CD4-positive, alpha-beta T cell treated with Interferon alpha-2 for 1 hour (primary cell): Measurements from ENCODE around the gene OSBPL8.
"Not testable (repeated sequence)": the region's sequence is repeated elsewhere in the genome, so short reads cannot be mapped to it uniquely, and the experiment has no call there.

Experiments
- DNase-seq, 2 donors: peaks; one replicate each; pipeline ENCODE4 v3.0.0-alpha.2; 2020 to 2022

Gene OSBPL8

DNA sequence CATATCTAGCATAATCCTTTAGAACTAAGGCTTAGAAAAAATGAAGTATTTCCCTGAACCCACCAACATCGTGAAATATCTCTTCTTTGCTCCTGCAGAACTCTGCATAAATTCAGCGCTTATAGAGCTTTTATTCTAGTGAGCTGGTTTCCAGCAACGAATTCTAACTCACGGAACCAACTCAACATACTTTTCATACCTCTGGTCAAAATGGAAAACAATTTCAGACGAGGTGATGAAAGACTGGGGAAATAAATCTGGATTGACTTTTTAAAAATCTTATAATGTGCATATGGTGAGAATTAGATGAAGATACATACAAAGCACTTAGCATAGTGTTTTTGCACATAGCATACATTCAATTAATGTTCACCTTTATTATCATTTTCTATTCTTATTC lies 148.8 kb downstream of the OSBPL8 start:
- no peak for DNase-seq

DNA sequence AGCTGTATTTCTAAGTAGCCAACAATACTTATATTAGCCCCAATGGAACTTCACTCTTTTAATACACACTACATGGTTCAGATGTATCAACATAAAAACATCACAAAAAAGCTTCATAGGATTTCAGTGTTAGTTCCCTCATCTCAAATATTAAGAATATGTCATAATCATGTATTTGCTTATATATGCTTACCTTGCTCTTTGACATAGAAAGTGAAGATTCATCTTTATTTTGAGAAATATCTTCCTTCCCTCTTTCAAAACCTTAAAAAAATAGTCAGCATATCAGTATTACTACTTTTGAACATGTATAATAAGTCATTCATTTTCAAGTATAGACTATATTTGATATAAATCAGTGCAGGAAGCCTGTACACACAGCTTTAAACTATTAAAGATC lies 149.2 kb downstream of the OSBPL8 start:
- no peak for DNase-seq

DNA sequence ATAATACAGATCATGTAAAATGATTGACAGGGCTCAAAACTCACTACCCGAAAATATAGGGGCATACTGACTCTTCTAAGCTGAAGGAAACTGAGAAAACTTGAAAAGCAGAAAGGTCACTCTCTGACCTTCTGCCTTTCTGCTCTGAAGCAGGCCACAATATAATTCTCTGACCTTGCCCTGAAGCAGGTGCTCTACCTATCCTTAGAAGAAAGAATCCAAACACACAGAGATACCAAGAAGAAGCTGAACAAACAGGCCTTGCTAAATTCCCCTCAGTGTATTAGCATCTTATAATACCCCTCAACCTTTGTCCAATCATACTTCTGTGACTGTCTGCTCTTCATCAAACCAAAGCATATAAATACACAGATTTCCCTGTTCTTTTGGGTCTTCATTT lies 150.5 kb downstream of the OSBPL8 start:
- DNase-seq: no peak

DNA sequence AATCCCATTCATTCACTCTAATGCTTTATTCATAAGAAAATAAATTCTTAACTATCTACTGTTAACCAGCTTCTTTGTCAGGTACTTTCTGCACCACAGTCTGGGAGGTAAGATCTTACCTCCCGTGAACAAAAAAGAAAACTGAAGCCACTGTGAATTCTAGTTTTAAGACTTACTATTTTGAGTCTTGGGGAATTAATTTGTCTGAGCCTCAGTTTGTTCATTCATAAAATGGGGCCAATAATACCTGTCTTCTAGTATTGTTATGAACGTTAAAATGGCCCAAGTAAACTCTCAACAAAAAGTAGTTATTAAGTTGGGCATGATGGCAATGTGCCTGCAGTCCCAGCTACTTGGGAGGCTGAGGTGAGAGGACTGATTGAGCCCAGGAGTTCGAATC lies 151.9 kb downstream of the OSBPL8 start:
- DNase-seq: no peak

DNA sequence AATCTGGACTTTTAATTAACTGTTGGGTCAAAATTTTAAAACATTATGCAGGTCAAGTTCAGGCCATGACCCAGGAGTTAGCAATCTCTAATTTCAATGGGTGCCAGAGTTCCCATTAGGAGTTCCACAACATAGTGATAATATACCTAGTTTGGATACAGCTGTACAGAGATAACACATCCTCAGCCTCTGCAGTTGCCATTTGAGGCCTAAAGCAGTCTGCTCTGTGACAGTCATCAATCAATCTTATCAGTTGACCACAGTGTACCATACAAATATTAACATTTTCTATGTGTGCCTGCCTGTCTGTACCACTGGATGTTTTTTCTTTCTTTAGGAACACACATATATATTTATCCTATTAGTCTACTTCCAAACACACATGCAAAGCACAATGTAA lies 157.3 kb downstream of the OSBPL8 start:
- DNase-seq: no peak

DNA sequence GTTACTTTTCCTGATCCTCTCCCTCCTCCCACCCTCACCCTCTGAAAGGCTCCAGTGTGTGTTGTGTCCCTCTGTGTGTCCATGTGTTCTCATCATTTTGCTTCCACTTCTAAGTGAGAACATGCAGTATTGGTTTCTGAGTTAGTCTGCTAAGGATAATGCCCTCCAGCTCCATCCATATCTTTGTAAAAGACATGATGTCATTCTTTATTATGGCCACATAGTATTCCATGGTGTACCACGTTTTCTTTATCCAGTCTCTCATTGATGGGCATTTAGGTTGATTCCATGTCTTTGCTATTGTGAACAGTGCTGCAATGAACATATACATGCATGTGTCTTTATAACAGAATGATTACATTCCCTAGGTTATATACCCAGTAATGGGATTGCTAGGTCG lies 159.4 kb downstream of the OSBPL8 start:
- DNase-seq: no peak

DNA sequence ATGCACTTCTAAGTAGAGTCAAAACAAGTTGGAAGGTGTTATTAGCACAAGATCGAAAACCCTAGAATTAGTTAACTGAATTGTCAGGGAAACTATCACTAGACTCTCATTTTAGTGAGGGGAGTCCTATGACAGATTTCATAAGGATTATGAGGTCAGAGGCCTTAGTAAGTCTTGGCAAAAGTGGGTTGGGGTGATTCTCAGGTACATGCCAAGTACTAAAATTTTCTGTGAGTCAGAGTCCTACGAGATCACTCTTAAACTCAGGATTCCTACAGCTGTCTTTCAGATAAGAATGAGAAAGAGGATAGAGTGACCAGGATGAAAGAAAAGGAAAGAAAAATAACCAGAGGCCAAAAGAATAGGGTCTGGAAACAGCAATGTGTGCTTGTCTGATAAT lies 160.5 kb downstream of the OSBPL8 start:
- no peak for DNase-seq

DNA sequence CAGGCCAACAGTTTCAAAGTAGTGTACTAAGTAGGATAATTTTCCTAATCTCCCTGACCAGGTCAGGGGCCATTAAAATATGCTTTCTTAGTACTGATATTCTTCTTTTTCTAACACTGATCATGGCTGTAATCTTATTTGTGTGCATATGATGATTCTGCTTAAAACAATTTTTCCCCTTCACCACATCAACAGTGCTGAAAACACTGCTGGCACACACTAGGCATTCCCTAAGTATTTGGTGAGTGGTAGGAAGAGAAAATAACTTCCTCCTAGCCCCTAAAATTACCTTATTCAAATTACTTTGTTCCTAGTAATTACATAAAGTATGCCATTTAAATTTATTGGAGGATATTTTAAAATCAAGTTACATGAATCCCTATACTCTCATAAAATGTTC lies 161.5 kb downstream of the OSBPL8 start:
- no peak for DNase-seq

DNA sequence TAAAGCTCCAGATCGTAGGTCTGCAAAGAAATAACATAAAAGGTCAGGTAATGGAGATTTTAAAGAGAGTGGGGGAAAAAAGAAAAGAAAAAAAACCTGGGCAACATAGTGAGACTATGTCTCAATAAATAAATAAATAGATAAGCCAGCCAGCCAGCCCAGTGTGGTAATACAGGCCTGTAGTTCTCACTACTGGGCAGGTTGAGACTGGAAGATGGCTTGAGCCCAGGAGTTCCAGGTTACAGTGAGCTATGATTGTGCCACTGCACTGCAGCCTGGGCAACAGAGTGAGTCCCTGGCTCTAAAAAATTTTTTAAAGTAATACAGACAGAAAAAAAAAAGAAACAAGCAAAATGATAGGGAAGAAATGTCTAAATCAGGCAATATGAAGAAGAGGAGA lies 168.1 kb downstream of the OSBPL8 start:
- DNase-seq: no peak

DNA sequence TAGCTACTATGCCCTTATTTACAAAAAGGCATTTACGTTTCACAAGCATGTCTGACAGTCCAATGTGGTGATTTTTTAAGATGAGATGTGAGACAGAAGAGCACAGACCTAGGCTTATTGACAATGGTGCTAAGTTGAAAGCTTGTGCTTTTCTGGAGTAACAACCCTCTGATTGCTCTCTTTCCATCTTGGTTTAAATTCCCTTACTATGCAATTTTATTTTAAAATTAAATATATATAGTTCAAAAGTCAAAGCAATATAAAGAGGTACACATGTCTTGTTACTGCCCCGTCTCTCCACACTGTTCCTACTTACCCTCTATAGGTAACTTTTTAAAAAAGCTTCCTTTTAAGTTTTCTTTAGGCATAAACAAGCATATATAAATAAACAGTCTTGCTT lies 172.0 kb downstream of the OSBPL8 start:
- no peak for DNase-seq

DNA sequence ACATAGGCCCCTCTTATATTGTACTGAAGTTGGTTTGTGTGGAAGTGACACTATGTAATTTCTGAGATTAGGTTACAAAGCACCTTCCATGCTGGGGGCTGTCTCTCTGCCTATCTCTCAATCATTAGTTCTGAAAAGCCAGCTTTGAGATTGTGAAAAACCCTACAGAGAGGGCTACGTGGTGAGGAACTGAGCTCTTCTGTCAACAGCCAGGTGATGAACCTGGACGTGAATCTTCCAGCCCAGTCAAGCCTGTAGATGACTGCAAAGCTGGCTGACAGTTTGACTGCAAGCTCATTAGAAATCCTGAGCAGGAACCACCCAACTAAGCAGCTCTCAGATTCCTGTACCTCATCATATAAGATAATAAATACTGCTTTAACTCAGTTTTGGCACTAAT lies 175.0 kb downstream of the OSBPL8 start:
- no peak for DNase-seq

DNA sequence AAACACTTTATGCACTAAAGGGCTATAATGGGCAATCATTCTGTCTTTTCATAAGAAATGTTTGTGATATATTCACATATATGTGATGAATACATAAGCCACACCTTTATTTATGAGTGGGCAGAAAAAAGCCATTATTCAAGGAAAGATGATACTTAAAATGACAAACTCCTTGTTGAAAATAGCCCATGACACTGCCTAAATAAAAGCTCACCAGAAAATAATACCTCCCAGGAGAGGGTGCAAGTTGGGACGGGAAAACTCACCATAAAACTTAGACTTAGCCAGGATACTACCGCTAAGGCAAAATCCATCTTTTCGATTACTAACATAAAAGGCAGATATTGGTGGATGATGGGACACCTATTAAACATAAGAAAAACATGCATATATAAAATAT lies 175.6 kb downstream of the OSBPL8 start:
- DNase-seq: no peak

DNA sequence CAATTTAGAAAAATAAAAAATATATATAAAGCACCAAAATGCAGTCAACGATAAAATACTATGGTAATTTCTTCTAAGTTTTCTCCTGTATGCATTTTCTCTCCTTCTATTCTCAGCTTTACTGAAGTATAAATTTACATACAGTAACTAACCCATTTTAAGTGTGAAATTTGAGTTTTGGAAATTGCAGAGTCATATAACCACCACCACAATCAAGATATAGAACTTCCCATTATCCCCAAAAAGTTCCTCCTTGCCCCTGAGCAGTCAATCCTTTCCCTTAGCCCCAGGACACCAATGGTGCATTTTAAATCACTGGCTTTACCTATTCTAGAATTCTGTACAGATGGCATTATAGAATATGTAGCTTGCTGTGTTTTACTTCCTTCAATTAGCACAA lies 180.3 kb downstream of the OSBPL8 start:
- no peak for DNase-seq

DNA sequence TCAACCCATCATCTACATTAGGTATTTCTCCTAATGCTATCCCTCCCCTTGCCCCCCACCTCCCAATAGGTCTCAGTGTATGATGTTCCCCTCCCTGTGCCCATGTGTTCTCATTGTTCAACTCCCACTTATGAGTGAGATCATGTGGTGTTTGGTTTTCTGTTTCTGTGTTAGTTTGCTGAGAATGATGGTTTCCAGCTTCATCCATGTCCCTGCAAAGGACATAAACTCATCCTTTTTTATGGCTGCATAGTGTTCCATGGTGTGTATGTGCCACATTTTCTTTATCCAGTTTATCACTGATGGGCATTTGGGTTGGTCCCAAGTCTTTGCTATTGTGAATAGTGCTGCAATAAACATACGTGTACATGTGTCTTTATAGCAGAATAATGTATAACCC lies 182.7 kb downstream of the OSBPL8 start:
- not testable (repeated sequence) for DNase-seq

DNA sequence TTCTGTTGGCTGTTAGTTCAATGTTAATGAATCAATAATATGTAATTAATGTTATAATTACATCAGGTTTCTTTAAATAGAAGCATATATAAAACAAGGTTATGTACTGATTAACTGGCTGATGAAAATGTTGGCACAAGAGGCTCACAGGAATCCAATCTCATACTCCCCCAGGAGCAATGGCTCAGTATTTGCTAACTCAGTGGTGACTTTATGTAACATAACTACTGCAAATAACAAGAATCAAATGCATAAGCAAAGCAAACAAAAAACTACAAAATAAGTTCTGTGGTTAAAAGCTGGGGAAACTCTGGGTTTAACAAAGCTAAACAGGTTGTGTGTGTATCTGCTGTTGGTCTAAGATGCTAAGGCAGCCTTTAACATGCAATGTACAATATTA lies 183.6 kb downstream of the OSBPL8 start:
- no peak for DNase-seq

DNA sequence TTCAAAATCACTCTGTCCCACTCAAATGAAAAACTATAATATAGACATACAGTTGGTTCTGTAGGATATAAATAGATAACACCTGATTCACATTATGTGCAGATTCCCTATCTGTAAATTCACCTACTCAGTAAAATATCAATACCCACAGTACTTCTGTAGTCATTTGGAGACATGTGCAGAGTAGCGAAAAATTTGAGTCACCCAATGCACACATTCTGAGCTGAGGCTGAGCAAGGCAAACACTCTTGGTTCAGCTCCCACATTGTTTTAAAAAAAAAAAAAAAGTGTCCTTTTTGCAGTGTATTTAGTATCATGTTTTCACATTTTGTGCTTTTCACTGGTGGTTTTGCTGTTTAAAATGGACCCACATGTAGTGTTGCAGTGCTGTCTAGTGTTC lies 184.1 kb downstream of the OSBPL8 start:
- DNase-seq: no peak

DNA sequence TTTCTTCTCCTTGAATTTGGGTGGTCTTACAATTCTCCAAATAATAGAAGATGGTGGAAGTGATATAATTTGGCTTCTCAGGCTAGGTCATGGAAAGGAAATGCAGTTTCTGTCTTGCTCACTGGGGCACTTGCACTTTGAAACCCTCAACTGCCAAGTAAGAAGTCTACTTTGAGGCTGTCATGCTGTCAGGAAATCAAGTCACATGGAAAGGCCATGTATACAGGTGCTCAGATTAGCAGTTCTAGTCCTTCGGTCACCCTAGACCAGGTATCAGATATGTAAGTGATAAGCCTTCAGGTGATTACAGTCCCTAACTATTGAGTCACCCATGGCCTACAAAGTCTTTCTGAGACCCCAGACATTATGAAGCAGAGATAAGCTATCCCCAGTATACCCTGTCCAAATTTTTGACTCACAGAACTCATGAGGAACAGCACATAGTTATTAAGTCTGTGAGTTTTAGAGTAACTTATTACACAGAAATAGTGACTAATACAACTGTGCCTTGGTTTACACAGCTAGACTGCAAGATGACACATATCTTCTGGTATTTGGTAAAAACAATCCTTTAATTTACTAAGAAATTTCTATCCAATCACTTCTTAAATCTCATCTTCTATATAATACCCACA lies 185.1 kb downstream of the OSBPL8 start:
- DNase-seq: no peak

DNA sequence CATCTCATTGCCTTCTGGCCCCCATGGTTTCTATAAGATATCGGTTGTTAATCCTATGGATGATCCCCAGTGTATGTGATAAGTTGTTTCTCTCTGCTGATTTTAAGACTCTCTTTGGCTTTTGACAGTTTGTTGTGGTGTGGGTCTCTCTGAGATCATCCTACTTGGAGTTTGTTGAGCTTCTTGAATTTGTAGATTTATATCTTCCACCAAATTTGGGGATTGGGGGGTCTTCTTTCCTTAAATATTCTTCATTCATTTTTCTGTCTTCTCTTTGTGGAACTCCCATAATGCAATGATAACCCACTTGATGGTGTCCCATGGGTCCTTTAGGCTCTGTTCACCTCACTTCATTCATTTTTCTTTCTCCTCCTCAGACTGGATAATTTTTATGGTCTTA lies 191.3 kb downstream of the OSBPL8 start:
- DNase-seq: no peak

DNA sequence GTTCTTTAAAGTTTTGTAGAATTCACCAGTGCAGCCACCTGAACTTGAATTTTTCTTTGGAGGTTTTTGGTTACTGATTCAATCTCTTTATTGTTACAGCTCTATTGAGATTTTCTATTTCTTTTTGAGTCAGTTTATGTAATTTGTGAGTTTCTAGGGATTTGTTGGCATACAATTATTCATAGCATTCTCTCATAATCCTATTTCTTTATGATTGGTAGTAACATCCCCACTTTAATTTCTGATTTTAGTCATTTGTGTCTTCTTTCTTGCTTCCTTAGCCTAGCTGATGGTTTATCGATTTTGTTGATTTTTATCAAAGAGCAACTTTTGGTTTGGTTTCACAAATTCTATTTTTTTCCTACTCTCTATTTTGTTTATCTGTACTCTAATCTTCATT lies 193.4 kb downstream of the OSBPL8 start:
- DNase-seq: no peak

DNA sequence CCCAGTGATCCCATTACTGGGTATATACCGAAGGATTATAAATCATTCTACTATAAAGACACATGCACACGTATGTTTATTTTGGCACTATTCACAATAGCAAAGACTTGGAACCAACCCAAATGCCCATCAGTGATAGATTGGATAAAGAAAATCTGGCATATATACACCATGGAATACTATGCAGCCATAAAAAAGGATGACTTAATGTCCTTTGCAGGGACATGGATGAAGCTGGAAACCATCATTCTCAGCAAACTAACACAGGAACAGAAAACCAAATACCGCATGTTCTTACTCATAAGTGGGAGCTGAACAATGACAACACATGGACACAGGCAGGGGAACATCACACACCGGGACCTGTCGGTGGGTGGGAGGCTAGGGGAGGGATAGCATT lies 195.4 kb downstream of the OSBPL8 start:
- not testable (repeated sequence) for DNase-seq

DNA sequence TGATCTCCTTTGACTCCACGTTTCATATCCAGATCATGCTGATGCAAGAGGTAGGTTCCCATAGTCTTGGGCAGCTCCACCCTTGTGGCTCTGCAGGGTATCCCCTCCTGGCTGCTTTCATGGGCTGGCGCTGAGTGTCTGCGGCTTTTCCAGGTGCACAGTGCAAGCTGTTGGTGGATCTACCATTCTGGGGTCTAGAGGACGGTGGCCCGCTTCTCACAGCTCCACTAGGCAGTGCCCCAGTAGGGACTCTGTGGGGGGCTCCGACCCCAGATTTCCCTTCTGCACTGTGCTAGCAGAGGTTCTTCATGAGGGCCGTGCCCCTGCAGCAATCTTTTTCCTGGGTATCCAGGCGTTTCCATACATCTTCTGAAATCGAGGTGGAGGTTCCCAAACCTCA lies 199.3 kb downstream of the OSBPL8 start:
- DNase-seq: no peak

DNA sequence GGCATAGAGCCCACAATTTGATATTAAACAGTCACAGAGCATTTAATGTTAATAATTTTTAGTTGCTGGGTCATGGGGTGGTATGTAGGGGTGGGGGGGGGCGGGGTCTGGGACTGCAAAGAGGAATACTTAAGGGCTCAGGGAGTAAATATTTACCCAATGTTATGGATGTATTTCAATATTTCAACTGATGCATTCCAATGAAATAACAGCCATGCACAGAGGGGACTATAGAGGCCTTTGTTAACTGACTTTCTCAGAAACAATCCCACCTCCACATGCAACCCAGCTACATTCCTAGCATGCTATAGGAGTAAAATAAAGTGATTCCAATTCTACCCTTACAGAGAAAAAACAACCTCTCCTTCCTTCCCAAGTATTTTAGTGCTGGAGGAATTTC lies 203.5 kb downstream of the OSBPL8 start:
- no peak for DNase-seq

DNA sequence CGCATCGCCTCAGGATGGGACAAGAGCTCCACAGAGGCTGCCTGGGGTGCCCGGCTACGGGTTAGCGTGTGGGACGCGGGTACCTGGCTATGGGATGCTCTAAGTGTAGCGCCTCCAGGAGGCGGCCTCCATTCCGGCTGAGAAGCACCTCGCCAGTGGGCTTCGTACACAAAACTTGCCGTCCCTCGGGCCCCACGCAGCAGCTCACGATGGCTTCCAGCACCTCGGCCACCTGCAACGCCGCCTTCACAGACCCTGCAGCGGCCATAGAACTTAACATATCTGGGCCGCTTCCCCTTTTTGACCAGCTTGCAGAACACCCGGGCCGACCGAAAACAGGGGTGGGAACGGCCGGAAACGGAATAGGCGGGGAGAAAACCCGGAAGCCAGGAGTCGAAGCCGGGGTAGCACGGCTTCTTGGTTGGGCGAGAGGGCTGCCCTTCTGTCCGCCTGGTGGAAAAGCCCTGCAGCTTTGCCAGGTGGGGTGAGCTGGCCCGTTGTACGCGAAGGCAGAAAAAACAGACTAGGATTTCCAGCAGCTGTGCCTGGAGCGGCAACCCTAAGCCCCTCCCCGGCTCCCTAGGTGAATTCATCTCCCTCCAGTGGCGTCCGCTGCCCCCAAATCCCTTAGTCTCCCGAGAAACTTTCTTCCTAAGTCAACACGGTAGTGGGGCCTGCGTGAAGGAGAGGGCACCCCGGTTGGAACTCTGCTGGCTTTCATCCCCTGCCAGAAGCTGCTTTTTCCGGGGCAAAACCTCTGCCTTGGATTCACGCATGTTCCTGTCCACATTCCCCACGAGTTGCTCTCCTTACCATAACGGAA lies 211.3 kb downstream of the OSBPL8 start, which contains the start of gene BBS10:
BBS10 (minus strand) TSS at position 337 of the 823 bp plus-strand sequence; CDS start at position 280, 57 bp downstream.
- DNase-seq: peak; percentile 86 to 87

DNA sequence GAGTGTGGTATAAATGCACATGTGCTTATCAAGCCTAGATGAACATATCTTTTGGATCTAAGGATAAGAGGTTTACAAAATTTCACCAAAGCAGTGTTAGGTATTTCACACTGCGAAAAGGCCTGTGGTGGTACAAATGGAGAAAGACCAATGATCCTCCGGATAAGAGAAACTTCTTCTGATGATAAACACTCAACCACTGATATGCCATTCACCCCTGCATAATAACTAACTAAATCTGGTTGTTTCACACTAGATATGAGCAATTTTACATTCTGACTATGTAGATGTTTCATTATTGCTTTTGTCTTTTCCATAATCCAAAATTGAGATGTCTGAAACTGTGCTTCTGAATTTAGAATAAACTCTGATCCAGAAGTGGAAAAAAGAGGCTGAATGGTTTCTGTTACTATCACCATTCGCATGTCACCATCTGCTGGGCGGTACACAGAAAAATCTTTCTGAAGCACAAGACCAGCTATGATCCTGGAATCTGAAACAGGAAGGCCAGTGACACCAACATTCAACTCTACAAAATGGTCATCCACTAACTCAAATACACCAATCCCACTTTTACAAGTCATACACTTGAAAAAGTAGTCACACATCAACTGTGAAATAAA lies 212.7 kb downstream of the OSBPL8 start:
- peak in 1 of 2 donors; percentile 16 for DNase-seq
